GM19395 (cell line): ENCODE data around the gene GADD45GIP1.

Source experiments
- ATAC-seq: cut with Tn5 transposase; IDR thresholded peaks from one replicate; pipeline ENCODE4 v1.9.1; 2021; ENCODE audit warnings: mild to moderate bottlenecking, moderate library complexity; ENCODE audit not compliant: unreplicated experiment

Gene GADD45GIP1

GRCh38 chr19:12913851-12914690 lies 43.0 kb downstream of the GADD45GIP1 start:
- no peak for ATAC-seq

GRCh38 chr19:12913011-12913561 lies 43.9 kb downstream of the GADD45GIP1 start:
- ATAC-seq = no peak

- ATAC-seq = no peak
These were observed 44.5 kb downstream of the GADD45GIP1 start for GRCh38 chr19:12912571-12912970.

DNA sequence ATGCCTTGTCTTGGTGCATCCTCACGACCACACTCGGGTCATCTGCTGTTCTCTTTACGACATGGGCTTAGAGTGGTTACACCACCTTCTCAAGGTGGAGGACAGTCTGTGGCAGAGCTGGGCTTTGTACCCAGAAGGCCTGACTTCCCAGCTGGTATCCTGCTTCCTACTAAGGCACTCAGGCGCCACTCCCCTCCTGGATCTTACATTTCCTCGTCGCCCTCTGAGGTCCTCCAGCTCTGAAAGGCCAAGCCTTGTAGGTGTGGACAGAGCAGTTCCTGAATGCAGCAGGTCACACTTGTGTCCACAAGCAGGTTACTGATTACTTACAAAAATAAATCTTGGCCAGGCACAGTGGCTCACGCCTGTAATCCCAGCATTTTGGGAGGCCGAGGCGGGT lies 49.9 kb downstream of the GADD45GIP1 start:
- no peak for ATAC-seq
